HTR-8/SVneo (cell line): Measurements from ENCODE around the gene SLC24A3.
"Not testable (repeated sequence)": the region's sequence is repeated elsewhere in the genome, so short reads cannot be mapped to it uniquely, and the experiment has no call there.

ENCODE experiments used
- DNase-seq: peaks from one replicate; pipeline ENCODE4 v3.0.0; 2011; ENCODE audit warnings: low spot score, mixed read lengths; ENCODE audit not compliant: insufficient read length
- FAIRE-seq: peaks from 2 replicates; lab custom pipeline; 2011; peaks lifted over from hg19 to GRCh38; lab: Jason Lieb, UNC

The SLC24A3 gene

DNA sequence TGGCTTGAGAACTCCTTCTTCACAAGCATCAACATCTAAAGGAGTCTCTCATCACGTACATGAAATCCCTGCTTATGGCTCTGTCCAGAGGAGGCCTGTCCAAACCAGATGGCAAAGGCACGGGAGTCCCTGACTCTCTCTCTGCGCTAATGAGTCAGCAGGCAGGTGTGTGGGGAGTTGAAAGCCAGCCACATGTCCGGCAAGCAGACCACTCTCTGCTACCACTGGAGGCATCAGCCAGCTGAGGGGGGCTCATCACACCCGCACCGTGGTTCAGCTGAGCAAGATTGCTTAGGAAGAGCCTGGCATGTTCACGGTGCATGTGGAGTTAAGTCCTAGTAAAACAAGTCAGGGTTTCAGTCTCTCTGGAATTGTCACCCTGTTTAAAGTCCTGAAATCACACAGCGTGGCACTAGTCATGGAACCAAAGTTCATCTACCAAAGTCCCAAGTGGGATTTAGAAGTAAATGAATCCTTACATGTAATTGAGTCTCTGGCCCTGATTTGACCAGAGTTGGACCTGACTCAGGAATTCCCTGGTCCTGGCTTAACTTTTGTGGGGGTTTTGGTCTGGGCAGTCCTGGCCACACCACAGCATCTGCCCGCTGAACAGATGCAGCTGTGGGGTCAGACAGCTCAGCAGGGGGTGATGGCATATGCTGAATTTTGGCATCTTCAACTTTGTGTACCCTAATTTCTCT is 390.4 kb downstream of the SLC24A3 start:
- DNase-seq (no peak), FAIRE-seq (no peak)

DNA sequence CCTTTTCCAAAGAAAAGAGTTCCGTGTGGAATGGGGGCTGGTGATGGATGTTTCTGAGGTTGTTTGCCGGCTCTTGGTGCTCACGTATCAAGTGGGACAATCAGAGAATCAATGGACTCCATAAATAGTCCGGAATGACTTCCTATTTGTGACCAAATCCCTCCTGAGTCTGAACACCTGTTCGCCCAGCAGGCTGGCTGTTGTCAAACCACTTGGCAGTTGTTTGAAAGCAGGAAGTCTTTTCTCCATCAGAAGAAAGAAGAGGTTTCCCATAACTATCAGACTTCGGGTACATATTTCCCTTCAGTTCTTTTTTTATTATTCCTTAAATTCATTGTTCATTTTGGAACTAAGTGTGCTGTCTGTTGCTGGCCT is 390.9 kb downstream of the SLC24A3 start:
- DNase-seq (no peak), FAIRE-seq (no peak)

DNA sequence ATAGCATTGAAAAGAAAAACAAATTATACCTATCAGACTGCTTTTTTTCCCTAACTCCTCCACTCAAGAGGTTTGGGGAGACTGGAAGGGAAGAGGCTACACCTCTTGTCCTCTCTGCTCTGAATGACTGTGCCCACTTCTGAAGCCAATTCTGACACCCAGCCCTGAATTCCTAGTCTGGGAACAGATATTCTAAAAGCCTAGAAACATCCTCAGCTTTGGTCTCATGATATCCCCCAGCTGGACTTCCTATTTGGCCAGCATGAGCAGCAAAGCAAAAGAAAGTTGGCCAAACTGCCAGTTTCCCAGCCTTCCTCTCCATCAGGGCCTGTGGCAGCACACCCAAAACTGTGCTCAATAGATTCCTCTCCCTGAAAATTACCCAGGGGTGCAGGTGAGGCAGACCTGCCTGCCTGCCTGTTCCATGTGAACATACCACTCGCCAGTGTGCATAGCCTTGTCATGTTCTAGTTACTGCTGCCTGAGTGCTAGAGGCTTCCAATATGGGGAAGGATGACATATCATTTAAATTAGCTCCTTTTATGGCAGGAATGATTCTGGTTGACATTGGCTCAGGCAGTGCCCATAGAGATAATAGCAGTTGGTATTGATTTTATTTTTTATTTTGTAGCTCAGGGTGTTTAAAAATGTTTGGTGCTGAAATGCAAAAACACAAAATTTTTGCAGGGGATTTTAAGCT is 393.5 kb downstream of the SLC24A3 start:
- no peak for FAIRE-seq

DNA sequence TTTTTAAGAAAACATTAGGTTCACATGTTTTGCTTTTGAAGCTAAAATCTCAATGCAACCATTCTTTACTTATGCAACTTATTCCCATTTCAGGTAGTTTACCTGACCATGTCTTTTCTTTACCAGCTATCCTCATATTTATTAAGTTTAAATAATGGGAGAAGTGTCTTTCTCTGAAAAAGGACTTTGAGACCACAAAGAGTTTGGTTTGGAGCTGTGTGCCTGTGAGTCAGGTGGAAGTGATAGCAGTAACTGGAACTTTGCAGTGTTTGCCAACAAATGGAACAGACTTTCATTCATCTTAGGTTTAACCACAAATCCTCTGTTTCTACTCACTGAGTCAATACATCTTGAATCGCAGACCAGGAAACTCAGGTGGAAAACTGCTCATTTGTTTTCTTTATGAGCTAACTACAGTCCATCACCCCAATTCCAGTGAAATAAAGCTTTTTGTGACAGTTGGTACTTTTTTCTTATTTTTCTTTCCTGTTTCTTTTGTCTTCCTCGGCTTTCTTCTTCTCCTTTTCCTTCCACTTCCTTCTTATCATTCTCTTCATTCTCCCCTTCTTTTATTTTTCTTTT is 397.3 kb downstream of the SLC24A3 start:
- FAIRE-seq, result no peak
- no peak for DNase-seq

More for the DNA sequence above, 393.5 kb downstream of the SLC24A3 start:
- DNase-seq, result no peak

DNA sequence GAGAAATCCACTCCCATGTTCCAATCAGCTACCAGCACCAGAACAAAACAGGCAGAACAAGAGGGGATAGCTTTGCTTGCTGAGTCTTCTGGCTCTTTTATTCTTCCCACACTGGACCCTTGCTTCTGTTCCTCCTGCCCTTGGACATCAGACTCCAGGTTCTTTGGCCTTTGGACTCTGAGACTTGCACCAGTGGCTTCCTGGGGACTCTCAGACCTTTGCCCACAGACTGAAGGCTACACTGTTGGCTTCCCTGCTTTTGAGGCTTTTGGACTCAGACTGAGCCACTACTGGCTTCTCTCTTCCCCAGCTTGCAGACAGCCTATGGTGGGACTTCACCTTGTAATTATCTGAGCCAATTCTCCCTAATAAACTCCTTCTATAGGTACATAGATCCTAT is 403.2 kb downstream of the SLC24A3 start:
- FAIRE-seq, result no peak
- DNase-seq, result no peak

DNA sequence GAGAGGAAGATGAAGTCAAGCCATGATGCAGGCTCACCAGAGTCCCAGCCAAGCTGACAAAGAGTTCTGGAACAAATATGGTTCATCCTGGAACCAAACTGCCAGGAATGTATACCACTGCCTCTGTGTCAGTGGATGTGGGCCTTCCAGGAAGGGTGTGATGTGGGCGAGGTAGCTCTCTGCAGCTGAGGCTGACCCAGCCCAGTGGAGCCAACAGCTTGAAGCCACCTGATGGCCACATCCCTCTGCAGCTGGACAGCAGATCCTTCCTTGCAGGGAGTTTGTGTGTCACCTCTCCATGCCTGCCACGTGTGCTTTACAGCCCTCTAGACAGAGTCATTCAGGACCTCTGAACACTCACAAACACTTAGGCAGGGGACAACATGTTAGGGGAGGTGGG is 403.6 kb downstream of the SLC24A3 start:
- DNase-seq (no peak), FAIRE-seq (no peak)

DNA sequence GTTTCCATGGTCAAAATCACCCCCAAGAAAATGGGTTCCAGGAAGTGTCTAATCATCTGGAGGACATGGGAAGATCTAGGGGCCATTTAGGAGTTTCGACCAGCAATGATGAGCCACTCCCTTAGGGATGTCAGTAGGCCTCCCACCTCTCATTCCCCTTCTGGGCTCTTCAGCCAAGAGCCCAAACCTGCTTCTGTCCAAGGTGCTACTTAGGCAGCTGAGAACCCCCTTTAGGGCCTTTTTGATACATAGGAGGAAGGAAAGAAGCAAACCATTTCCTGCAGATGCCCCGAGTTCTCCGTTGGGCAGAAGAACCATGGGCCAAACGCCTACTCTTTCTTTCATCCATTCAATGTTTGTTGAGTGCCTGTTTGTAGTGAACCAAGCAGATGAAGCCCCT is 404.2 kb downstream of the SLC24A3 start:
- no peak for FAIRE-seq
- no peak for DNase-seq

DNA sequence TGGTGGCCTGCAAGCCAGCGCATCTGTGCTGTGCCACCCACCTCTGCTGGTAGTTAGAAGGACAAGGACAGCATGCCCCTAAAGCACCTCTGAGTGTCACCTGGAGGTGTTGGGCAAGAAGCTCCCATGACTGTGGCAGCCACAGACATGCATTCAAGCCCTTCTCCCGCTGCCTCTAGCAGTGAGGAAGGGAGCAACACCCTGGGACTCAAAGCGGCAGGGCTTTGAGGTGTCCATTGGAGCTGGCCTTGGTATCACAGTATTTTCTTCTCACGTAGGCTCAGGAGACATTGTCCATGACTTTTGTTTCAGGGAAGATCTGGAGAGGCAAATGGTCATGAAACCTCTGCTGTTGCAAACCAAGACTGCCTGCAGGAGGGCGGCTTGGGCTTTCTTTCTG is 404.8 kb downstream of the SLC24A3 start:
- no peak for FAIRE-seq
- DNase-seq, result no peak

DNA sequence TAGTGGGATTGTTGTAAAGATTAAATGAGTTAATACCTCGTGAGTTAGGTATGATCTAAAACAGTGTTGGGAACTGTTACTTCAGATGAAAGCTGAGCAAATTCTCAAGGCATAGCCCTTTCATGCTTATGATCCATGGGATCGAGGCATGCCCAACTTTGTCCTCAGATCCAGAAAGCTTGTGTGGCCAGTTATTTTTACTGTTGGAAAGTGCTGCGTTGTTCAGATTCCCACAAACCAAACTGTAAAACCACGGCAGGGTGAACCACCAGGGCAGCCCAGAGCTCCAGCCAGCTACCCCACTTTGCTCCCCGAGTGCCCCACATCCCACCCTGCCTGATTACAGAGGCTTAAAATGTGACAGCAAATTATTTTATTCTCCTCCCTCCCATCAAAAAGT is 406.3 kb downstream of the SLC24A3 start:
- DNase-seq (no peak), FAIRE-seq (no peak)

DNA sequence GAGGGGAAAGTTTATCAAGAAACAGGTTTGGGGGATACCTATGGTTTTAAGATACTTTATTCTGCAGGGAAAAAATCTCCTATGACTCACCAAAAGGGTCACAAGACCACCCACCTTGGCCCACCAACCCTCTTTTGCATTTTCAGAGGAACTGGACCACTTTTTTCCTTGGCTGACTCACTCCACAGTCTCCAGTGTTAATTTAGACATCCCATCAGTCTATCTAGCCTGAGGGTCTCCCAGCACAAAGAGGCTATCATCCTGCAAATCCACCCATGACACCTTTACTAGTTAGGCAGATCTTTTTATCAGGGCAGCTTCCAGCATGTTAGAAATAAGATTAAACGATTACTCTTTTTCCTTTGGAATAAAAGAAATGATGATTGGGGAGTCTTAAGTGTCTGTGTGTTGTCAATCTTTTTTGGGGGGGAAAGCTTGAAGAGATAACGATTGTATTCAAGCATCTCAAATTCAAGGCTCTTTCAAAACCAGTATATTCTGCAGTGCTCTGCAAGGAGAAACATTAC is 407.5 kb downstream of the SLC24A3 start:
- FAIRE-seq, result no peak
- DNase-seq, result no peak

DNA sequence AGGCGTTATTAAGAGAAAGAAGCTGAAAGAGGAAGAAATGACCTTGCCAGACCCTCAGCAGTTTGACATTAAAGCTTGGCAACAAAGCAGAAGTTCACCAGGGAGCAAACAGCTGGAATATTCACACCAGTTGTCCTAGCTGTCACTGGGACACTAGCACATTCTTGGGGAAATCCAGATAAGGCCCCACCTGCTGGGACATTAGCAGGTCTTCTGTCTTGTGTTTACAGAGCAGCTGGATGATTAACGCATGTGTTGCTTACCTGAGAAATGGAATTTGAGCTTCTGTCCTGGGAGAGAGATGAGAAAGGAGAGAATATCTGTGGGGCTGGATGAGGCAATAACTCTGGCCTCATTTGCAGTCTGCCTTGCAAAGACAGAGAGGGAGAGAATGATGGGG is 408.0 kb downstream of the SLC24A3 start:
- no peak for DNase-seq
- no peak for FAIRE-seq

DNA sequence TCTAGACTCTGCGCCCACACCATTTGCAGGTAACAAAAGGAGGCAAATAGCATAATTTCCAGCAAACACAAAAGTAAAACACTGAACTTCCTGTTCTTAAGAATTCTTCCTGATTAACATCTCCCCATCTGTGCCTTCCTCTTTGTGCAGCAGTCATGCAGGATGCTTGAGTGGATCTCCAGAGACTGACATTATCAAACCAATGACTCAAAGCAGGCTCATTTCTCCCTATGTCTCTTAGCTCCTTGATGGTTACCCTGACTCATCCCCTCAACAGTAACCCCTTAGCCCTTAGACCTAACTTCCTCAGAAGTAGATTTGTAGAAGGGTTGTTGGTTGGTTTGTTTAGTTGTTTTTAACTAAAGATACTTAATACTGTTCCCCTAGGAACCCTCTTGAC is 408.6 kb downstream of the SLC24A3 start:
- no peak for DNase-seq
- FAIRE-seq, result no peak

DNA sequence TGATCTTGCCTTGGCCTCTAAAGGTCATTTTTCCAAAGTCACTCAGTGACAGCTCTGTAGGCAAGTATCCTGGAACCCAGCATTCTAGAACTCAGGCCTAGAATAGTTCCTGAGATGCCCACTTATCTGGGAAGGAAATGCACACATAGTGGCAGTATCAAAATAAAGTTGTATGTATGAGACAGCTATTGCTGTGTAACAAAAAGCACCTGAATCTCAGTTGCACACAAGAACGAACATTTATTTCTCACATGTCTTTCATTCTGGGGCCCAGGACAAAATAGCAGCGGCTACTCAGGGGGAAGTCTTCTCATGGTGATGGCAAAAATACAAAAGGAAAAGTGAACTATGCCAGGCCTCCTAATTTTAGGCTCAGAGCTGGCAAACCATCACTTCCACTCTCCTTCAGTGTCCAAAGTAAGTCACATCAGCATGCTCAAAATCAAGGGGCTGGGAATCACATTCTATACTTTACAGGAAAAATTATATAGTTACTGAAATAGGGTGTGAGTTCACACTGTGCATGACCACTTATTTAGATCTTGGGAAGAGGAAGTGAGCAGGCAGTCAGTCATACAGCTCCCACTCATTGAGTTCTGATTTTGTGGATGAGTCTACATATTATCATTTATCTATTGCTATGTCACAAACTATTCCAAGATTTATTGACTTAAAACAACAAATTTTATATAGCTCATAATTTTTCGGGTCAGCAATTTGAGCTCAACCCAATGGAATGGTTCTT is 412.0 kb downstream of the SLC24A3 start:
- DNase-seq (no peak), FAIRE-seq (no peak)

DNA sequence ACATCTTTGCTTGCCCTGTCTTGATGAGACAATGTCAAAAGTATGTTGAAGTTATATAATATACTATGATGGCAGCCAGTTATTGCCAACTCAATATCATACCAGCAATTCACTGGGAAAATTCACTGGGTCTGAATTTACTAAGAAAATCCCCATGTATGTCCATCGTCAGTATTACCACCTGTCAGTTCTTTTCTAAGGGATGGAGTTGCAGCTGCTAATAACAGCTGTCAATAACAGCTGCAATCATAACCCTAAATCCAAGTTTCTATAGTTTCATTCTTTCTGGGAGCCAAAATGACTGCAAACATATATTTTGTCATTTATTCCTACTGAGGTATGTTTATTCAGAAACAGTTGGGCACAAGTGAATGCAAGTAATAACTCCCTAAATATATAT is 413.0 kb downstream of the SLC24A3 start:
- DNase-seq (no peak), FAIRE-seq (no peak)

DNA sequence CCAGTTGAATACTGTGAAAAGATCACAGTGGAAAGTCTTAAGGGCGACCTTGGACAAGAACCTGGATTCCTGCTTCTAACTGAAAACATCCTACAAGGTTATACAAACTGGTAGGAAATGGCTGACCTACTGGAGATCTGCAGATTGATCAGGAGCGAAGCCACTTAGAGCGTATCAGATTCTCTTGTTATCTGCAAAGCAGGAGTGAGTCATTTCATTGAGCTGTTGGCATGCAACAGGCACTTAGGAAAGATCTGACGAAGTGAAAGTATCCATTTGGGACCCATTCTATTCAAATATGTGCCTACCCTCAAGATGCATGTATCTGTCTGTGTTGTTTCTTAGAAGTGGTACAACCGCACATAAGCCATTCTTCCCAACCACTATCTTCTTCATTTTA is 414.5 kb downstream of the SLC24A3 start:
- DNase-seq (no peak), FAIRE-seq (no peak)

DNA sequence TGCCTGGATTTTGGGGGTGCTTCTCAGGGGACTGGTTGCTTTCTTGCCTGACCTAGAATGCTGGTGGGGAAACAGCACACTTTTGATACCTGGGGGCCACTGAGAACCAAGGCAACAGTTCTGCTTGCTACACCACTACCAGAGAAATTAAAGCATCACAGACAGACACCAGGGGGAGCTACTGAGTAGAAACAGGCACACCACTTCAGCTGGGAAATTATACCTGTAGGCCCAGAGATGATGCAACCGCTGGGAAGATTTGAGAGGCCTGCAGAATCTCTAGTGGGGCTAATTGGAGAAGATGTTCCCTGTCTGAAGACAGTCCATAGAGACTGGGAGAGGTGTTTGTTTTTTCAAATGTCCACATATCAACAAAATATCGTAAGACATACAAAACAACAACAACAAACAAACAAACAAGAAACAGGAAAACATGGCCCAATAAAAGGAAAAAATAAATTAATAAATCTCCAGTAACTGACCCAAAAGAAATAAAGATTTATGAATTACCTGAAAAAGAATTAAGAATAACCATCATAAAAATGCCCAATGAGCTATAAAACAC is 416.2 kb downstream of the SLC24A3 start:
- FAIRE-seq (no peak), DNase-seq (peak; percentile 24)

DNA sequence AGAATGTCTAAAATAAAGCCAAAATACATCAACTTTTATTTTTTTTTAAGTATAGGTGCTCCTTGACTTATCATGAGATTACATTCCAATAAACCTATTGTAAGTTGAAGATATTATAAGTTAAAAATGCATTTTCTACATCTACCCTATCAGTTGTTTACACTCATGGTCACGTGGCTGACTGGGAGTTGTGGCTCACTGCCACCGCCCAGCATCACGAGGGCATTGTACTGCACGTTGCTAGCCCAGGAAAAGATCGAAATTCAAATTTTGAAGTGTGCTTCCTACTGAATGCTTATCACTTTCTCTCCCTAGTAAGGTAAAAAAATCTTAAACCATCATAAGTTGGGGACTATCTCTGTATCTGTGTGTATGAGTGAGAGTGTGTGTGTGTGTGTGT is 419.0 kb downstream of the SLC24A3 start:
- no peak for DNase-seq
- no peak for FAIRE-seq

DNA sequence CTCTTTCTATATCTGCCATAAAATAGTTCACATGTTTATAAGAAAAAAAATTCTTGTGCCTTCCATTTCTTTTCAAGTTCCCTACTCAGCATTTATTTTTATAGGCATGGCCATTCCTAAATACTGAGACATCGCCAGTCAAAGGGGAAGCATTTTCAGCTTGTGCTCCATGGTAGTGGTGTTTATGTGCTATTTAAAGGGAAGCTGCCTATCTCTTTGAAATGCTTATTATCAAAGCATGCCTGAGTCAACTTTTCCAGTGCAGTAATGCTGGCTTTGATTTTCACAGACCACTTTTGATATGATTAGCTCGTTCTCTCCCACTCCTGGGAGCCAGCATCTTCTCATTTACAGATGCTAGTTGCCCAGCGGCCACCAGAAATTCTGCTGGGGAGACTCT is 421.5 kb downstream of the SLC24A3 start:
- FAIRE-seq (no peak), DNase-seq (no peak)

DNA sequence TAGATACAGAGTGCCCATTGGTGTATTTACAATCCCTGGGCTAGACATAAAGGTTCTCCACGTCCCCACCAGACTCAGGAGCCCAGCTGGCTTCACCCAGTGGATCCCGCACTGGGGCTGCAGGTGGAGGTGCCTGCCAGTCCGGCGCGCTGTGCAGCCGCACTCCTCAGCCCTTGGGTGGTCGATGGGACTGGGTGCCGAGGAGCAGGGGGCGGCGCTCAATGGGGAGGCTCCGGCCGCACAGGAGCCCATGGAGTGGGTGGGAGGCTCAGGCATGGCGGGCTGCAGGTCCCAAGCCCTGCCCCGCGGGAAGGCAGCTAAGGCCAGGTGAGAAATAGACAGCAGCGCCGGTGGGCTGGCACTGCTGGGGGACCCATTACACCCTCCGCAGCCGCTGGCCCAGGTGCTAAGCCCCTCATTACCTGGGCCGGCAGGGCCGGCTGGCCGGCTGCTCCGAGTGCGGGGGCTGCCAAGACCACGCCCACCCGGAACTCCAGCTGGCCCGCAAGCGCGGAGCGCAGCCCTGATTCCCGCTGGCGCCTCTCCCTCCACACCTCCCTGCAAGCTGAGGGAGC is 427.1 kb downstream of the SLC24A3 start:
- DNase-seq, FAIRE-seq: not testable (repeated sequence)

DNA sequence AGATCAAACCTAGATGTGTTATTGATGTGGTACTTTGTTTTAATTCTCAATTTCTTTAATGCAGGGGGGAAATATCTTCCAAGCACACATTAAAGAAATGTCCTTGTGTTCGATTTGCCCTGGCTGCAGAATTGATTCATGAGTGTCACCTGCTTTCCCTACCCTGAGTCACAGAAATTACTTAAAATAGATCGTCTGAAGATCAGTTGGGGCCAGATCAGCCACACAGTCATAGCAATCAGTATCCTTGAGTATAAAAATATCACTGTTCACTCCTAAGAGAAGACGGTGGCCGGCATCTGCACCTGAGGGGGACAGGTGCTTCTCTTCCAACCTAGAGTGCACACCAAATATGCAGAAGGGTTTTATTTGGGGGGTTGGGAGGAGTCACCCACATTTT is 430.4 kb downstream of the SLC24A3 start:
- FAIRE-seq, result no peak
- no peak for DNase-seq
